HL-60 (cell line): Measurements from ENCODE around the gene TRIM32.
A peak's percentile ranks its signal among the peaks of the same experiment; 100 is the strongest.

Experiments used
- DNase-seq, 2 experiments: peaks; one replicate each; pipeline ENCODE4 v3.0.0-alpha.2; 2010 to 2020; ENCODE audit warnings: low read depth in 1 of 2, low spot score in 1 of 2
- H3K27ac ChIP-seq: fragments of 250-450 bp; sonication (Bioruptor Pico); replicated peaks from 2 replicates; pipeline ENCODE4 v1.5.1; 2020; ENCODE audit warnings: mild to moderate bottlenecking, moderate library complexity
- H3K27me3 ChIP-seq: fragments of 250-450 bp; sonication (Bioruptor Pico); 2 replicates; pipeline ENCODE4 v1.5.1; 2021; ENCODE audit warnings: mild to moderate bottlenecking, moderate library complexity; ENCODE audit not compliant: insufficient read depth, poor library complexity, severe bottlenecking
- H3K4me3 ChIP-seq: replicated peaks from 2 replicates; pipeline ENCODE4 v1.5.1; 2011; ENCODE audit warnings: mild to moderate bottlenecking, control low read depth, low read length; ENCODE audit not compliant: insufficient read depth
- GABPA ChIP-seq: IDR thresholded peaks from 2 replicates; pipeline ENCODE4 v1.6.1; 2012; ENCODE audit warnings: low read depth
- POLR2AphosphoS5 ChIP-seq: IDR thresholded peaks from 2 replicates; pipeline ENCODE4 v1.6.1; 2012; ENCODE audit warnings: low read depth
- SPI1 ChIP-seq: IDR thresholded peaks from 2 replicates; pipeline ENCODE4 v1.6.1; 2012; ENCODE audit warnings: low read depth, mild to moderate bottlenecking, borderline replicate concordance
- TF ChIP-seq, protein P1 (sequence below): IDR thresholded peaks from one replicate; pipeline ENCODE4 v1.5.1; 2011; ENCODE audit warnings: low read length, control low read depth, inconsistent platforms; ENCODE audit not compliant: insufficient read depth
- TF ChIP-seq, protein P2 (sequence below): IDR thresholded peaks from 2 replicates; pipeline ENCODE4 v1.6.1; 2012; ENCODE audit warnings: low read depth; ENCODE audit not compliant: insufficient replicate concordance

TRIM32 gene

GRCh38 chr9:116726602-116727001, 39.5 kb downstream of the TRIM32 start:
- Histone ChIP-seq H3K27ac (no peak overlapping the region), H3K4me3 (no peak overlapping the region), H3K27me3 (no peaks in the 10 kb centered on the region)
- TF ChIP-seq POLR2AphosphoS5: no peak
- TF ChIP-seq SPI1: no peak
- TF ChIP-seq, protein P1, sequence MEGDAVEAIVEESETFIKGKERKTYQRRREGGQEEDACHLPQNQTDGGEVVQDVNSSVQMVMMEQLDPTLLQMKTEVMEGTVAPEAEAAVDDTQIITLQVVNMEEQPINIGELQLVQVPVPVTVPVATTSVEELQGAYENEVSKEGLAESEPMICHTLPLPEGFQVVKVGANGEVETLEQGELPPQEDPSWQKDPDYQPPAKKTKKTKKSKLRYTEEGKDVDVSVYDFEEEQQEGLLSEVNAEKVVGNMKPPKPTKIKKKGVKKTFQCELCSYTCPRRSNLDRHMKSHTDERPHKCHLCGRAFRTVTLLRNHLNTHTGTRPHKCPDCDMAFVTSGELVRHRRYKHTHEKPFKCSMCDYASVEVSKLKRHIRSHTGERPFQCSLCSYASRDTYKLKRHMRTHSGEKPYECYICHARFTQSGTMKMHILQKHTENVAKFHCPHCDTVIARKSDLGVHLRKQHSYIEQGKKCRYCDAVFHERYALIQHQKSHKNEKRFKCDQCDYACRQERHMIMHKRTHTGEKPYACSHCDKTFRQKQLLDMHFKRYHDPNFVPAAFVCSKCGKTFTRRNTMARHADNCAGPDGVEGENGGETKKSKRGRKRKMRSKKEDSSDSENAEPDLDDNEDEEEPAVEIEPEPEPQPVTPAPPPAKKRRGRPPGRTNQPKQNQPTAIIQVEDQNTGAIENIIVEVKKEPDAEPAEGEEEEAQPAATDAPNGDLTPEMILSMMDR: no peak
- no peak for TF ChIP-seq GABPA
- TF ChIP-seq, protein P2, sequence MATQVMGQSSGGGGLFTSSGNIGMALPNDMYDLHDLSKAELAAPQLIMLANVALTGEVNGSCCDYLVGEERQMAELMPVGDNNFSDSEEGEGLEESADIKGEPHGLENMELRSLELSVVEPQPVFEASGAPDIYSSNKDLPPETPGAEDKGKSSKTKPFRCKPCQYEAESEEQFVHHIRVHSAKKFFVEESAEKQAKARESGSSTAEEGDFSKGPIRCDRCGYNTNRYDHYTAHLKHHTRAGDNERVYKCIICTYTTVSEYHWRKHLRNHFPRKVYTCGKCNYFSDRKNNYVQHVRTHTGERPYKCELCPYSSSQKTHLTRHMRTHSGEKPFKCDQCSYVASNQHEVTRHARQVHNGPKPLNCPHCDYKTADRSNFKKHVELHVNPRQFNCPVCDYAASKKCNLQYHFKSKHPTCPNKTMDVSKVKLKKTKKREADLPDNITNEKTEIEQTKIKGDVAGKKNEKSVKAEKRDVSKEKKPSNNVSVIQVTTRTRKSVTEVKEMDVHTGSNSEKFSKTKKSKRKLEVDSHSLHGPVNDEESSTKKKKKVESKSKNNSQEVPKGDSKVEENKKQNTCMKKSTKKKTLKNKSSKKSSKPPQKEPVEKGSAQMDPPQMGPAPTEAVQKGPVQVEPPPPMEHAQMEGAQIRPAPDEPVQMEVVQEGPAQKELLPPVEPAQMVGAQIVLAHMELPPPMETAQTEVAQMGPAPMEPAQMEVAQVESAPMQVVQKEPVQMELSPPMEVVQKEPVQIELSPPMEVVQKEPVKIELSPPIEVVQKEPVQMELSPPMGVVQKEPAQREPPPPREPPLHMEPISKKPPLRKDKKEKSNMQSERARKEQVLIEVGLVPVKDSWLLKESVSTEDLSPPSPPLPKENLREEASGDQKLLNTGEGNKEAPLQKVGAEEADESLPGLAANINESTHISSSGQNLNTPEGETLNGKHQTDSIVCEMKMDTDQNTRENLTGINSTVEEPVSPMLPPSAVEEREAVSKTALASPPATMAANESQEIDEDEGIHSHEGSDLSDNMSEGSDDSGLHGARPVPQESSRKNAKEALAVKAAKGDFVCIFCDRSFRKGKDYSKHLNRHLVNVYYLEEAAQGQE: no peak
- no peak for DNase-seq

DNA sequence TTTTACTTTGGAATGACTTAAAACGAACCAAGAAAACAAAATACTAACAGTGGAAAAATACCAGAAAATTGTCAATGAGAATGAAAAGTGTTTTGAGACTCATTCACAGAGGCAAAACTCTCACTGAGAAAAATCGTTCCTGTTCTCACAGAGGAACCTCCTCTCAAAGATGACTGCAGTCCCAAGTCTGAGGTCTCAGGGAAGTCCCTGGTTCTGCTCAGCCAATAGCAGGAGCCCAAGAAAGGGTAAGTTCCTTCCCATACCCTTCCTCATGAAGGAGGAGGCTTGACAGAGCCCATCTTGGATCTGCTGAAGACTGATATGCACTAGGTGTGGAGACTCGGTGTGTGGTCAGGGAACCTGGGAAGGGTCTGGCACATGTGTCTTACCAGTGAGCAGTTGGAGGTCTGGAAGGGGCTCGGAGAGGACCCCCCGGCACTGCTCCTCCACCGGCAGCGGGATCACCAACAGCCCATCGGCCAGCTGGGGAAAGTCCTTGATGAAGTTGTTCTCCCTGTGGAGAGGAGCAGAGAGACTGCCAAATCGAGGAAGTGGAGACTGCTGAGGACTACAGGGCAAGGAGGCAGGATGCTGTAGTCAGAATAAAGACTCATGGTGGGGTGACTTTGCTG, 46.0 kb downstream of the TRIM32 start:
- DNase-seq: no peak
- Histone ChIP-seq H3K27me3 (no peaks in the 10 kb centered on the region), H3K27ac (no peak overlapping the region), H3K4me3 (no peak overlapping the region)
- TF ChIP-seq SPI1: no peak

GRCh38 chr9:116736399-116737151, 49.5 kb downstream of the TRIM32 start:
- Histone ChIP-seq H3K27ac (no peak overlapping the region), H3K4me3 (no peak overlapping the region), H3K27me3 (no peaks in the 10 kb centered on the region)
- no peak for DNase-seq
- TF ChIP-seq GABPA (no peak), POLR2AphosphoS5 (no peak), SPI1 (no peak)
- TF ChIP-seq, protein P1: no peak
- TF ChIP-seq, protein P2: no peak

- H3K27me3 ChIP-seq: no peaks in the 10 kb centered on the region
Measured at GRCh38 chr9:116737152-116737546, 50.0 kb downstream of the TRIM32 start.

More at GRCh38 chr9:116737152-116737546, 50.0 kb downstream of the TRIM32 start:
- no peak for TF ChIP-seq GABPA
- TF ChIP-seq, protein P2: no peak
- no peak for TF ChIP-seq SPI1
- TF ChIP-seq POLR2AphosphoS5: no peak
- TF ChIP-seq, protein P1: peak; percentile 86
- peak; percentile 38 to 67 for DNase-seq
- Histone ChIP-seq H3K27ac (no peak overlapping the region), H3K4me3 (no peak overlapping the region)
